AG10803 (cell line): Measurements from ENCODE around the gene SERPINB6.
A peak's percentile ranks its signal among the peaks of the same experiment; 100 is the strongest.

Experiments used
- DNase-seq: peaks from one replicate; pipeline ENCODE4 v3.0.0; 2010; ENCODE audit warnings: low read depth
- H3K4me3 ChIP-seq: 2 replicates; pipeline ENCODE4 v1.5.1; 2011; ENCODE audit warnings: mild to moderate bottlenecking, low read length, control low read depth
- TF ChIP-seq, protein P1 (sequence below): conservative IDR thresholded peaks from 2 replicates; pipeline ENCODE4 v1.5.1; 2011; ENCODE audit warnings: mild to moderate bottlenecking, low read length, control low read depth, inconsistent platforms

The SERPINB6 gene

DNA sequence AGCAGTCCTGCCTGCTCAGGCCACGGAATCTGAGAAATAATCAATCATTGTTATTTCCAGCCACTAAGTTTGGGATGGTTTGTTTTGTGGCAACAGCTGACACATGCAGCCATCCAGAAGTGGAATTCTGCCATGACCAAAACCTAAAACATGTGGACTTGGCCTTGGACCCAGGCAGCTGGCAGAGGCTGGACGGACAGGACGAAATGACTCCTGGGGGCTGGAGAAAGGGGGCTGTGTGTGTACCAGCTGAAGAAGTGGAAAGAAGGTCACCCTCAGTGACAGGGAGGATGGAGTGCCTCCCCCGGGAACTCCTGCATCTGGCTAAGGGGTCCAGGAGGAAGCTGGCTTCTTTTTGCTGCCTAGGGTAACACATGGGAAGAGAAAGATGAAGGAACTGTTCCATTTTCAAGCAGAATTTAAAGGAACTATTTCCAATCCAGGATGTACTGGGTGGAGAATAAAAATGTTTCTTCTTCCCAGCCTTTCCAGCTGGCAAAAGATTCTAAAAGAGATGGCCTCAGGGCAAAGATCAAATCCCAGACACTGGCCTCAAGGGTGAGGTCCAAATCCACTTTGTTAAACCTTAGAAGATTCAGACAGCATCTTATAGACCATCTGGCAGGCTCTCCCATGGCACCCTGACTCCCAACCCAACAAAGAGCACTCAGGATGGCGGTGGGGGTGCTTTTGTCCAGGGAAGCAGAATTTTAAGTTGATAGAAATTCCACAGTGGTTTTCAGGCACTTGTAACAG lies 14.3 kb downstream of the SERPINB6 start:
- DNase-seq, result peak; percentile 54

DNA sequence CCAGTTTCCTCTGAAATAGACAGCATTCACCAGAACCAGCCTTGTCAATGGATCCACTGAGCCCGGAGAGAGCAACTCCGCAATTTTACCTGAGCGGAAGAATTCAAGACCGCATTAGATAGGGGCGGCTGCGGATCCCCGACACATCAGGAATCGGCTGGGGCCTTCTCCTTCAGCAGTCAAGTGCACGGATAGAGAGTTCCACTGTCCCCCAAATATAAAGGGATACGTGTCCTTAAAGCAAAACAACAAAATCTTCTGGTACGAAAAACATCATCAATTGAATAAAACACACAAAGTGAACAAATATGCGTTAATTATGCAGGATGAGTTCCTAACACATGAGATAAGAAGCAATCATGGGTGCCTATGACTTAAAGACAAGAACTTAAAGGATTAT lies 18.3 kb downstream of the SERPINB6 start:
- TF ChIP-seq, protein P1, sequence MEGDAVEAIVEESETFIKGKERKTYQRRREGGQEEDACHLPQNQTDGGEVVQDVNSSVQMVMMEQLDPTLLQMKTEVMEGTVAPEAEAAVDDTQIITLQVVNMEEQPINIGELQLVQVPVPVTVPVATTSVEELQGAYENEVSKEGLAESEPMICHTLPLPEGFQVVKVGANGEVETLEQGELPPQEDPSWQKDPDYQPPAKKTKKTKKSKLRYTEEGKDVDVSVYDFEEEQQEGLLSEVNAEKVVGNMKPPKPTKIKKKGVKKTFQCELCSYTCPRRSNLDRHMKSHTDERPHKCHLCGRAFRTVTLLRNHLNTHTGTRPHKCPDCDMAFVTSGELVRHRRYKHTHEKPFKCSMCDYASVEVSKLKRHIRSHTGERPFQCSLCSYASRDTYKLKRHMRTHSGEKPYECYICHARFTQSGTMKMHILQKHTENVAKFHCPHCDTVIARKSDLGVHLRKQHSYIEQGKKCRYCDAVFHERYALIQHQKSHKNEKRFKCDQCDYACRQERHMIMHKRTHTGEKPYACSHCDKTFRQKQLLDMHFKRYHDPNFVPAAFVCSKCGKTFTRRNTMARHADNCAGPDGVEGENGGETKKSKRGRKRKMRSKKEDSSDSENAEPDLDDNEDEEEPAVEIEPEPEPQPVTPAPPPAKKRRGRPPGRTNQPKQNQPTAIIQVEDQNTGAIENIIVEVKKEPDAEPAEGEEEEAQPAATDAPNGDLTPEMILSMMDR, result no peak
- DNase-seq, result no peak
- no peak overlapping the region; the same call in 1 of the 2 replicates for H3K4me3 ChIP-seq

More for the DNA sequence above, 14.3 kb downstream of the SERPINB6 start:
- TF ChIP-seq, protein P1, result no peak
- no peak overlapping the region for H3K4me3 ChIP-seq

DNA sequence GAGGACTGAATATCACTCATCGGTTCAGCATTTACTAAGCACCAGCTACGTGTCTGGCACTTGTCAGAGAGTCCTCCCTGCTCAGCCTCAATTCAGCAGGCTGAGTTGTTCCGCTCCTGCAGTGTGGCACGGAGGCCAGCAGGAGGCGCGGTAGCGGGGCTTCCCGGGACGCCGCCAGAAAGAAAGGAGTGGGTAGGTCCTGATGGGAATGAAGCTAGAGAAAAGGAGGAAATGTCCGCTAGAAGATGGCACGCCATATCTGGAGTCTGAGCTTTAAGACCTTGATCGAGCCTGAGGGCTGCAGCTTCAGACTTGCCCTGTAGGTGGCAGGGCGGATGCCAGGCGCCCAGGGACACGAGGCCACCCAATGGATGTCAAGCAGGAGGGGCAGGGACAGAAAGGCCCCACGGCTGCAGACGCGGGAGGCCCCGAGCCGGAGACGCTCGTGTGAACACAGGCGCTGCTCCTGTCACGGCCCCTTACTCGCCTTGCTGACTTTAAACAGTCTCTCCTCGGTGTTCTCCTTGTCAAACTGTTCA lies 18.7 kb downstream of the SERPINB6 start:
- TF ChIP-seq, protein P1, result peak; percentile 95
- peak; percentile 95 for DNase-seq
- H3K4me3 ChIP-seq, result no peak overlapping the region; the same call in 1 of the 2 replicates

DNA sequence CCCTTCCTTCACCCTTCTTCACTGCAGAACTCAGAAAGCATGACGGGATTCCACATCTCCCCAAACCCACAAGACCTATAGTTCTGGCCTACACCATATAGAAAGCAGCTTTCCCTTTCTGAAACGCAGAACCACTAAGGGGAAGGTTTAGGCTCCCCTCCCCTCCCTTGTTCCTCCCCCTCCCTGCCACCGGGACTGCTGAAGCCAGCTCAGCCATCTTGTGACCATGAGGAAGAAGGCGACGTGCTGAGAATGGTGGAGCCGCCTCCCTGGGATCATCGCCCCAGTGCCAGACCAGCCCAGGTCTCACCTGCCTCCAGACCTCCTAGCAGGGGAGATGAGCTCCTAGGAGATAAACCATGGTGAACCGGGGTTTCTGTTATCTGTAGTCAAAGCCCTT lies 19.6 kb downstream of the SERPINB6 start:
- TF ChIP-seq, protein P1, result no peak
- no peak for DNase-seq
- H3K4me3 ChIP-seq, result no peak overlapping the region

DNA sequence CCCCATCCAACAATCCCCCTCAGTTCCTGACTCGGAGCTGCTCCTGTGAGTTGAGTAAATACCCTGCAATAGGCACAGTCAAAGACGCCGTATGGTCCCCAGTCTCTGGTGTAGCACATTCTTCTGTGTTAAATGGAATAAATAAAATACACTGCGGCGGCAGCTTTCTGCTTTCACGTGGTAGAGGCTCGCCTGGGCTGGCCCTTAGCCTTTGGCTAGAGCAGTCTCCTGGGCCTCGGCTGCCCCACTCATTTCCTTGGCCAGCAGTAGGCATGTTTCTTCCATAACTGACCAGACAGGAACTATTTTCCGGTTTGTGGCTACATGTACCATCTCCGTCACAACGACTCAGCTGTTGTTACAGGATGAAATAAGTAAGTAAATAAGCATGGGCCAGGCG lies 20.7 kb downstream of the SERPINB6 start:
- no peak overlapping the region for H3K4me3 ChIP-seq
- TF ChIP-seq, protein P1, result no peak
- DNase-seq, result no peak

DNA sequence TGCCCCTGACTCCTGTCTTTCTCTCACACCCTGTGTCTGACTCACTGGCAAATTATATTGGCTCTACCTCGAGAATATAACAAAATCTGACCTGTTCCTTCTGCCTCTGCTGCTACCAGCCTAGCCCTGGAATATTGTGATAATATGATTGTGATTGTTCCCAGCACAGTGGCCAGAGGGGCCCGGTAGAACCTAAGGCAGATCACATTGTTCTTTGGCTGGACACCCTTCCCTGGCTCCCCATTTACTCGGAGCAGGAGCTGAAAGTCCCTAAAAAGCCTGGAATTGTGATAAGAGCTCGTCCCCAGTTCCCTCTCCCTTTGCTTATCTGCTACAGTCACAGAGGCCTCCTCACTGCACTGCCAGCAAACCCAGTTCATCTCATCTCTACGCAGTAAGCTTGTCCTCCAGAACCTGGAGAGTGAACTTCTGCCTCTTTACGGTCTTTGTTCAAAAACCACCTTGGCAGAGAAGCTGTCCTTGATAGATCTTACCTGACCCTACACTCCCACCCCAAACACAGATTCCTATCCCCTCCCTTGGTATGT lies 21.8 kb downstream of the SERPINB6 start:
- no peak for DNase-seq
- no peak overlapping the region for H3K4me3 ChIP-seq
- TF ChIP-seq, protein P1, result no peak

DNA sequence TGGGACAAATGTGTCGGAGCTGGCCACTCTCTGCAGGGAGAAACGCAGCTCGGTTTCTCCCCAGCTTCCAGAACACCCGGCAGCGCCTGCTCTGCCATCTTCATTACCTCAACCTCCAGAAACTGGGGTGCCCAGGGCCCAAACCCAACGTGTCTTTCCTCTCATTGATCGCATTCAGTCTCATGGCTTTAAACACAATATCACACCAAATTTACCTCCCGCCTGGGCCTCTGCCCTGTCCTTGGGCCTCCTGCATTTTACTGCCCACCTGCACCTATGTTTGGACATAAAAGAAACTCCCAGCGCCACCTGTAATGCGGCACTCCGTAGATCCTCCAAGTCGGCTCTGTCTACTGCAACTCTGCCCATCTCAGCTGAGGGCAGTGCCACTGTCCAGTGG lies 22.2 kb downstream of the SERPINB6 start:
- no peak for DNase-seq
- TF ChIP-seq, protein P1, result no peak

More for the DNA sequence above, 22.2 kb downstream of the SERPINB6 start:
- no peak overlapping the region for H3K4me3 ChIP-seq
